Left colon (tissue), 2 donors: Measurements from ENCODE around the gene SRSF12. TPM values are rescaled to one million over a fixed set of nuclear protein-coding genes. Genes with fewer than 3 reads are reported as not detected.
A peak's percentile ranks its signal among the peaks of the same experiment; 100 is the strongest.
"Not testable (repeated sequence)": the region's sequence is repeated elsewhere in the genome, so short reads cannot be mapped to it uniquely, and the experiment has no call there.

Source experiments
- ATAC-seq: fragments of 200-7000 bp; cut with Tn5 transposase; one replicate; pipeline ENCODE4 v1.9.1; 2020; ENCODE audit warnings: mild to moderate bottlenecking, moderate library complexity
- DNase-seq, 2 donors: peaks; one replicate each; pipeline ENCODE4 v3.0.0-alpha.2; 2020
- intact Hi-C, 2 donors: fragments of 100-400 bp; cut with DNase I in 1 of 2; cut with micrococcal nuclease in 1 of 2; formaldehyde crosslinking; loops; one replicate each; pipeline versions ENCODE4 v1.11.2 to v1.14.0; 2022; cut with DNase I, micrococcal nuclease
- total RNA-seq, 2 donors: library from RNA; stranded (reverse); fragmentation: NEBNext Ultra II Directional; extraction: Animal tissue kit (Norgen Biotek cat#: 25700); gene quantifications; one replicate each; pipeline ENCODE4 v1.2.1, GENCODE V29; 2021
- donor health status: DM: no; HTN: no; CAD: no.
- donor health status: DM: yes; HTN: yes; CAD: no.

Gene SRSF12
- total RNA-seq, 2 donors from 2014 or later = 0.53 TPM; not detected in 1

- DNase-seq (no peak), ATAC-seq (no peak)
- intact Hi-C loops = no loop called here
Observed at GRCh38 chr6:89133981-89134380, 16.1 kb upstream of the SRSF12 start.

- ATAC-seq (no peak), DNase-seq (no peak)
- intact Hi-C loops = no loop called here
Observed at GRCh38 chr6:89132057-89132456, 14.2 kb upstream of the SRSF12 start.

DNA sequence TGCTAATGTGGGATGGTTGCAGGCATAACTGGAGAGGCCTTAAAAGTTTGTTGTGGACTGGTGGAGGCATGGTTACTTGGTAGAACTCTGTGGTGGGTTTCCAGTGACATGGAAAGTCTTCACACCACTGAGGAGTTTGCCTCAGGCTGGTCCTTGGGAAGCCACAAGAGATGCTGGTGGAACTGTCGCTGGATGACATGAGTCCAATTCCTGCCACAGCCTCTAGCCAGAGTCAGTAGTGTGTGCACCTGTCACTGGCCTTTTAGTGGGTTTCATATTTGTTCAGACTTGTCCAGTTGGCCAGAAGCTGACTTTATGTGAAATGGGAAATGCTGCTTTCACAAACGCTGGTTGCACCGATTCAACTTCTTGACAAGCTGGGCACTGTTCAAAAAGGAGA, 13.7 kb upstream of the SRSF12 start:
- ATAC-seq (no peak), DNase-seq (no peak)
- intact Hi-C loops = no loop called here

GRCh38 chr6:89128256-89128671, 10.4 kb upstream of the SRSF12 start:
- ATAC-seq, DNase-seq: not testable (repeated sequence)
- intact Hi-C loops = loop anchor here in 1 of 2 donors (10.0 kb wide), 1 partner anchor 143 kb away; no protein-coding TSS in a partner anchor

- ATAC-seq (peak; percentile 91), DNase-seq (no peak)
- intact Hi-C loops = loop anchor here in 1 of 2 donors (5.0 to 10.0 kb wide), 2 partner anchors 120 to 138 kb away; no protein-coding TSS in a partner anchor
Observed at GRCh38 chr6:89122625-89123024, 4.8 kb upstream of the SRSF12 start.

DNA sequence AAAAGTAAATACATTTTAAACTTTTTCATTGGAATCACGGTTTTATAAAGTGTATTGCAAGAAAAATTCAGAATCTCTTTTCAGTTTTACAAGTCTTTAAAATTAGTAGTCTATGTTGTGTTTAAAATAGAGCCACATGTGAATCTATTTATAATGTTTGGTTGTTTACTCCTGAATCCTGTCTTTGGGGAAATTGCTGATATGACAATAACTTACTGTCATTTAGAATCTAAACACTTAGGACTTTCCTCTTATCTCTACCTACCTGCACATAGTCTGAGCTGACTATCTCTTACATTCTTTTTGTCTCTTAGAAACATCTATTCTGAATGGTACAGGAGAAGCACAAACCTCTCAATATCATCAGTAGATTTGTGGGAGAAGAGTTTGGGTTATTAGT, 4.1 kb upstream of the SRSF12 start:
- intact Hi-C loops = loop anchor here in 1 of 2 donors (5.0 to 10.0 kb wide), 2 partner anchors 120 to 137 kb away; no protein-coding TSS in a partner anchor
- no peak for ATAC-seq
- no peak for DNase-seq

DNA sequence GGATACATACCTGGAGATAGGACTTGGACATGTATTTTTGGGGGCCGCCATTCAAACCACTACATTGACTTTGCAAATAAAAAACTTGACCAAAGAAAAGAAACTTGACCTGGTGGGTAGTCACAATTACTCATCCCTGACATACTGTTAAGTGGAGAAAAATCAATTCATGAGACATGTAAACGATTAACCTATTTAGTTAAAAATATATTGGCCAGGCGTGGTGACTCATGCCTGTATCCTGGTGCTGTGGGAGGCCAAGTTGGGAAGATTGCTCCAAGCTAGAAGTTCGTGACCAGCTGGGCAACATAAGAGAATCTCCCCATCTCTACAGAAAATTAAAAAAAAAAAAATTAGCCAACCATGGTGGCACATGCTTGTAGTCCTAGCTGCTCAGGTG, 2.5 kb upstream of the SRSF12 start:
- ATAC-seq = no peak
- no peak for DNase-seq
- intact Hi-C loops = loop anchor here in 1 of 2 donors (5.0 to 10.0 kb wide), 2 partner anchors 122 to 136 kb away; no protein-coding TSS in a partner anchor

GRCh38 chr6:89118931-89119330, 1.1 kb upstream of the SRSF12 start:
- DNase-seq = no peak

GRCh38 chr6:89116702-89117101, 1.2 kb downstream of the SRSF12 start:
- no peak for DNase-seq
- intact Hi-C loops = no loop called here
- ATAC-seq = peak; percentile 13

More at GRCh38 chr6:89118931-89119330, 1.1 kb upstream of the SRSF12 start:
- ATAC-seq = no peak
- intact Hi-C loops = no loop called here

- intact Hi-C loops = no loop called here
- ATAC-seq (no peak), DNase-seq (no peak)
Observed at GRCh38 chr6:89111933-89112332, 5.9 kb downstream of the SRSF12 start.

GRCh38 chr6:89110284-89110683, 7.6 kb downstream of the SRSF12 start:
- intact Hi-C loops = no loop called here
- no peak for DNase-seq
- no peak for ATAC-seq

- intact Hi-C loops = no loop called here
- no peak for DNase-seq
- no peak for ATAC-seq
Observed at GRCh38 chr6:89100114-89100513, 17.8 kb downstream of the SRSF12 start.

DNA sequence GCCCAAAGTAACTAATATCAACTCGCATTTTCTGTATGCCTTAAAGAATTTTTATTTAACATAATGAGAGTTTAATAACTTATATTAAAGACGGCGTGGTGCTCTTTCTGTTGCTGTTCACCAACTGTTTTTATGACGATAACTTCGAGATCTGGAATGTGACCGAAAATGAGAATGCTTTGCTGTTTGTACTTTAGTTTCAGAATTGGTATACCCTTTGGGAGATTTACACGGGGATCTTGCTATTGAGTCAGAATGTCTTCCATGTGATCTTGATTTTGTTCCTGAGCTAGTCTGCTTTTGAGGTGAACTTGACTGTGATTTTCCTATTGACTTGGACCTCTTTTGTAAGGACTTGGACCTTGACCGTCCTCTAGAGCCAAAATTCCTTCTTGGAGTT, 19.4 kb downstream of the SRSF12 start:
- ATAC-seq (no peak), DNase-seq (no peak)
- intact Hi-C loops = no loop called here

DNA sequence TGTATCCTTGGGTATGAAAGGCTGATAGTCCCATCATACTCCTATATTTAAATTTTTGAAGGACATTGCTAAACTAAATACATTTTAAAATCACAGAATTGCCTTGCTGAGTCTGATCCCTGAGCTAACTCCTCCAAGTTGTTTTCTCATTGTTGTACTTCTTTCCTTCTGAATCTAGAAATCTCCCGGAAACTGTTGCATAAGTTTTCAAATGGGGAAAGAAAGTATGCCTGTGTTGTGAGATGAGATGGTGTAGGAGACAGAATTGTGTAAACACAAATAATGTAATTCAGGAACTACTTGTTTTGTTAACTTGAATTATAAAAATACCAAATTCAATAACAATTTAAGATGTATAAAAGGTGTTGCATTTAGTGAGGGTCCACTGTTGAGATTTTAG, 30.0 kb downstream of the SRSF12 start:
- ATAC-seq = no peak
- intact Hi-C loops = no loop called here
- DNase-seq = no peak

- intact Hi-C loops = no loop called here
Observed at GRCh38 chr6:89085409-89086205, 32.3 kb downstream of the SRSF12 start.

GRCh38 chr6:89084954-89085353, 32.9 kb downstream of the SRSF12 start:
- ATAC-seq = no peak
- intact Hi-C loops = no loop called here
- no peak for DNase-seq

More at GRCh38 chr6:89085409-89086205, 32.3 kb downstream of the SRSF12 start:
- no peak for DNase-seq
- ATAC-seq = no peak

GRCh38 chr6:89084542-89084941, 33.3 kb downstream of the SRSF12 start:
- intact Hi-C loops = no loop called here
- ATAC-seq (no peak), DNase-seq (no peak)

- intact Hi-C loops = no loop called here
- DNase-seq (no peak), ATAC-seq (no peak)
Observed at GRCh38 chr6:89082486-89082891, 35.4 kb downstream of the SRSF12 start.

DNA sequence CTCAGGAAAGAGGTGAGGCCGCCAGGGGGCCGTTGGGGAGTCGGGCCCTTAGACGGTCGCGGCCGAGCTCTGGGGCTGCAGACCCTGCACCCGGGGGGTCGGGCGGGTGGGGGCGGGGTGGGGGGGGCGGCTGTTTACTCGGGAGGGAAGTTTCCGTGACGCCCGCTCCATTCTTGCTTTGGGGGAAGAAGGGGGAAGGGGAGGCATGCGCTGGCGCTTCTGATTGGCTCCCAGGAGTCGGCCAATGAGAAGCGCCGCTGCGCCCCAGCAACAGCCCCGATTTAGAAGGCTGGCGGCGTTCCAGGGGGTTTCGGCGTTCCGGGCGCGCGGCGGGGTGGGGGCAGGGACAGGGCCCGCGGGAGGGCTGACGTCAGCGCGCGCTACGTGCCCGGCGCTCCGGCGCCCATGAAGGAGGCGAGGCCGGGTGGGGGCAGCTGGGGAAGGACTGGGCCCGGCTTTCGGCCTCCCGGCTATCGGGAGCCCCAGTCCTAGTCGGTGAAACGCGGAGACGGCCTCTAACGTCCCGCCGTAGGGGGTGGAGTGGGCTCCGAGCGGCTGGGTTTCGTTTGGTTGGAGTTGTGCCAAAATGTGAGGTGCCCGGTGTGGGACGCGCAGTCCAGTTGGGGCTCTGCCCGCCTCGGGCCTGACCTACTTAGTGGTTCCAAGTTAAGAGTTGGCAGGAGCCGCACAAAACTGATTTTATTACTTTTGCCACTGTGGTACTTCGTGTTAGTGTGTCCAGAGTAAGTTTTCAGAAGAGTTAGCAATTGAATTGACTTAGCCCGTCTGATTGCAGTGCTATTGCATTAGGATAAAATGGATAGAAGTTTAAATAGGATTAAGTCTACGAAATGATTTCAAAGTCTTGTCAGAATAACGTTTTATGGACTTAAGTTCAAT, 36.2 kb downstream of the SRSF12 start:
- DNase-seq (peak; percentile 99 to 100), ATAC-seq (peak; percentile 78)
- intact Hi-C loops = no loop called here

GRCh38 chr6:89081129-89081422, 36.8 kb downstream of the SRSF12 start:
- ATAC-seq (peak; percentile 18), DNase-seq (no peak)
- intact Hi-C loops = no loop called here
